ENCODE measurements around the gene CHAD.

The CHAD gene

GRCh38 chr17:50453901-50454300 is 14.8 kb downstream of the CHAD start:
- TF ChIP-seq ZFX (IDR thresholded peaks at IDR 0.05): no peak
- TF ChIP-seq CTCF (conservative IDR thresholded peaks at IDR 0.05): no peak
- H3K27ac ChIP-seq: no peak overlapping the region

- no peak overlapping the region for H3K27ac ChIP-seq
- no peak for TF ChIP-seq CTCF (conservative IDR thresholded peaks at IDR 0.05)
- no peak for TF ChIP-seq ZFX (IDR thresholded peaks at IDR 0.05)
These were observed 15.9 kb downstream of the CHAD start for GRCh38 chr17:50452630-50453300.

- TF ChIP-seq ZFX (IDR thresholded peaks at IDR 0.05): no peak
- no peak for TF ChIP-seq CTCF (conservative IDR thresholded peaks at IDR 0.05)
- no peak overlapping the region for H3K27ac ChIP-seq
These were observed 16.6 kb downstream of the CHAD start for GRCh38 chr17:50451943-50452629.

GRCh38 chr17:50448643-50449042 is 20.0 kb downstream of the CHAD start:
- H3K27ac ChIP-seq: no peak overlapping the region
- no peak for TF ChIP-seq ZFX (IDR thresholded peaks at IDR 0.05)
- no peak for TF ChIP-seq CTCF (conservative IDR thresholded peaks at IDR 0.05)

- no peak overlapping the region for H3K27ac ChIP-seq
- TF ChIP-seq CTCF (conservative IDR thresholded peaks at IDR 0.05) (no peak), ZFX (IDR thresholded peaks at IDR 0.05) (no peak)
These were observed 20.6 kb downstream of the CHAD start for GRCh38 chr17:50447870-50448595.

GRCh38 chr17:50445730-50446325 is 22.9 kb downstream of the CHAD start:
- no peak for TF ChIP-seq CTCF (conservative IDR thresholded peaks at IDR 0.05)
- no peak for TF ChIP-seq ZFX (IDR thresholded peaks at IDR 0.05)
- H3K27ac ChIP-seq: no peak overlapping the region

All from C4-2B (cell line).